Cardiac fibroblast (primary cell): Measurements from ENCODE around the gene MACF1.

Source experiments
- DNase-seq, 2 donors: peaks; one replicate each; pipeline versions ENCODE4 v3.0.0 to v3.0.0-alpha.2; 2010; ENCODE audit warnings: low read depth in 2 of 2
- H3K4me3 ChIP-seq, 2 donors: replicated peaks in 1 of 2; 1 replicate in 1 of 2; 2 replicates in 1 of 2; pipeline ENCODE4 v1.5.1; 2011; ENCODE audit warnings: low read depth in 2 of 2, low read length in 2 of 2, mild to moderate bottlenecking in 2 of 2, moderate library complexity in 1 of 2
- CTCF ChIP-seq: IDR thresholded peaks from one replicate; pipeline ENCODE4 v1.5.1; 2011; ENCODE audit warnings: low read depth, mild to moderate bottlenecking, low read length, inconsistent platforms

The MACF1 gene

GRCh38 chr1:39266269-39266668 lies 61.8 kb downstream of the MACF1 start:
- no peak overlapping the region for H3K4me3 ChIP-seq
- DNase-seq: peak; percentile 34 to 39
- TF ChIP-seq CTCF: no peak

GRCh38 chr1:39266792-39267191 lies 62.3 kb downstream of the MACF1 start:
- no peak for TF ChIP-seq CTCF
- no peak overlapping the region for H3K4me3 ChIP-seq
- no peak for DNase-seq

GRCh38 chr1:39268112-39268581 lies 63.7 kb downstream of the MACF1 start:
- H3K4me3 ChIP-seq: peak overlapping the region; percentile 29 to 45
- peak; percentile 87 to 91 for DNase-seq
- no peak for TF ChIP-seq CTCF

GRCh38 chr1:39268906-39269305 lies 64.4 kb downstream of the MACF1 start:
- H3K4me3 ChIP-seq: peak overlapping the region in 1 of 2 donors; percentile 45
- no peak for DNase-seq
- TF ChIP-seq CTCF: no peak

- DNase-seq: no peak
- TF ChIP-seq CTCF: no peak
- H3K4me3 ChIP-seq: peak overlapping the region in 1 of 2 donors; percentile 45
These were observed 64.9 kb downstream of the MACF1 start for GRCh38 chr1:39269349-39269748.

- peak; percentile 63 to 77 for DNase-seq
- no peak for TF ChIP-seq CTCF
- H3K4me3 ChIP-seq: peak overlapping the region in 1 of 2 donors; percentile 1
These were observed 65.4 kb downstream of the MACF1 start for GRCh38 chr1:39269791-39270342.

GRCh38 chr1:39270368-39270767 lies 65.9 kb downstream of the MACF1 start:
- no peak for DNase-seq
- H3K4me3 ChIP-seq: peak overlapping the region in 1 of 2 donors; percentile 1
- no peak for TF ChIP-seq CTCF
